Neutrophil (primary cell): ENCODE data around the gene PAK4.

Experiments
- H3K27ac ChIP-seq: fragments of 200-600 bp; sonication (generic); 2 replicates; pipeline ENCODE4 v1.5.1; 2016; ENCODE audit warnings: mild to moderate bottlenecking, moderate library complexity
- H3K27me3 ChIP-seq: fragments of 200-600 bp; sonication (generic); 2 replicates; pipeline ENCODE4 v1.6.0; 2016; ENCODE audit warnings: mild to moderate bottlenecking
- H3K36me3 ChIP-seq: fragments of 200-600 bp; sonication (generic); 2 replicates; pipeline ENCODE4 v1.5.1; 2017
- H3K4me1 ChIP-seq, 2 experiments: fragments of 200-600 bp in 1 of 2; sonication (generic) in 1 of 2; 1 replicate in 1 of 2; 2 replicates in 1 of 2; pipeline versions ENCODE4 v1.5.1 to v1.6.1; 2013 to 2016; ENCODE audit warnings: low read depth in 1 of 2, low read length in 1 of 2, mild to moderate bottlenecking in 1 of 2, moderate library complexity in 1 of 2; ENCODE audit not compliant: control insufficient read depth in 1 of 2, insufficient read depth in 1 of 2
- H3K4me3 ChIP-seq, 2 experiments: fragments of 200-600 bp in 1 of 2; sonication (generic) in 1 of 2; 1 replicate in 1 of 2; 2 replicates in 1 of 2; pipeline ENCODE4 v1.5.1; 2013 to 2016; ENCODE audit warnings: low read depth in 1 of 2, low read length in 1 of 2, mild to moderate bottlenecking in 1 of 2, moderate library complexity in 1 of 2
- H3K9me3 ChIP-seq: fragments of 200-600 bp; sonication (generic); 2 replicates; pipeline ENCODE4 v1.5.1; 2016
- CTCF ChIP-seq: fragments of 200-600 bp; sonication (generic); IDR thresholded peaks from 2 replicates; pipeline ENCODE4 v1.5.1; 2016; ENCODE audit warnings: antibody characterized with exemption

Gene PAK4

GRCh38 chr19:39196860-39197562 is 71.4 kb downstream of the PAK4 start, which contains the start of gene NCCRP1:
Gene NCCRP1 (plus strand): TSS chr19:39196964. CDS start chr19:39196983, 19 bp downstream.
- H3K4me3 ChIP-seq: no peak within 1 kb of the TSS
- H3K27ac ChIP-seq: no peak within 1 kb of the TSS
- peaks cover 86% of the 10 kb centered on the region for H3K27me3 ChIP-seq

GRCh38 chr19:39197808-39198207 is 72.2 kb downstream of the PAK4 start:
- Histone ChIP-seq H3K4me3 (no peak overlapping the region), H3K4me1 (no peaks in the 10 kb centered on the region), H3K27ac (no peak overlapping the region), H3K36me3 (no peaks in the 10 kb centered on the region), H3K9me3 (no peaks in the 10 kb centered on the region), H3K27me3 (peaks cover 94% of the 10 kb centered on the region)
- TF ChIP-seq CTCF: no peak

More at GRCh38 chr19:39196860-39197562, 71.4 kb downstream of the PAK4 start, which contains the start of gene NCCRP1:
- Histone ChIP-seq H3K36me3 (no peaks in the 10 kb centered on the region), H3K4me1 (no peaks in the 10 kb centered on the region), H3K9me3 (no peaks in the 10 kb centered on the region)
- TF ChIP-seq CTCF: no peak

- peaks cover 97% of the 10 kb centered on the region for H3K27me3 ChIP-seq
- no peaks in the 10 kb centered on the region for H3K4me1 ChIP-seq
- H3K27ac ChIP-seq: no peak overlapping the region
- no peaks in the 10 kb centered on the region for H3K9me3 ChIP-seq
- no peaks in the 10 kb centered on the region for H3K36me3 ChIP-seq
- TF ChIP-seq CTCF: no peak
- H3K4me3 ChIP-seq: no peak overlapping the region
Observed at GRCh38 chr19:39199025-39199424, 73.4 kb downstream of the PAK4 start.

GRCh38 chr19:39200066-39200802 is 74.6 kb downstream of the PAK4 start:
- Histone ChIP-seq H3K4me3 (no peak overlapping the region), H3K27ac (no peak overlapping the region), H3K36me3 (no peaks in the 10 kb centered on the region), H3K4me1 (no peaks in the 10 kb centered on the region), H3K9me3 (no peaks in the 10 kb centered on the region), H3K27me3 (peaks cover 97% of the 10 kb centered on the region)
- no peak for TF ChIP-seq CTCF

- no peak for TF ChIP-seq CTCF
- H3K27me3 ChIP-seq: peaks cover 97% of the 10 kb centered on the region
- H3K4me1 ChIP-seq: no peaks in the 10 kb centered on the region
- no peak overlapping the region for H3K4me3 ChIP-seq
- no peak overlapping the region for H3K27ac ChIP-seq
- H3K36me3 ChIP-seq: no peaks in the 10 kb centered on the region
- no peaks in the 10 kb centered on the region for H3K9me3 ChIP-seq
Observed at GRCh38 chr19:39200803-39201115, 75.2 kb downstream of the PAK4 start.
